ENCODE data around the gene MAP4K3. TPM values are rescaled to one million over a fixed set of nuclear protein-coding genes. Genes with fewer than 3 reads are reported as not detected.
"Not testable (repeated sequence)": the region's sequence is repeated elsewhere in the genome, so short reads cannot be mapped to it uniquely, and the experiment has no call there.

The MAP4K3 gene
- total RNA-seq, 1 experiment from 2014 or later, result 36.0 TPM

DNA sequence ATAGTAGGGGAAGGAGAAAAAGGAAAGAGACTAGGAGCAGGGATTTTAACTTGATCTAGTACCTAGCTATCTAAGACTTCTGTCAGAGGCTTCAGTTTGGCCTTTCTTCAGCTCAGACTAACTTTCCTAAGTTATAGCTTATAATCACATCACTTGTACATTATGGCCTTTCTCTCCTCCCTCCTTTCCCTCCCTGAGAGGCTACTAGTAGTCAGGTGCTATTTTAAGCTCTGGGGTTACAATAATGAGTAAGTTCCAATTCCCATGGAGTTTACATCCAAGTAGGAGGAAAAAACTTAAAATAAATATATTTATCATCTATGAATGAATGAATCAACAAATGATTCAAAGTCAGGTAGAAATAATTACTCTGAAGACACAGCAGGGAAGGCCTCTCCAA, 102.6 kb downstream of the MAP4K3 start:
- BruUV-seq (replicated peaks), result no TSS peak
- no peaks in the 10 kb centered on the region for H3K27me3 Mint-ChIP-seq (ENCODE audit: insufficient read depth, unreplicated experiment)
- no peaks in the 10 kb centered on the region for H3K4me1 Mint-ChIP-seq (ENCODE audit: insufficient read depth, unreplicated experiment)
- ChIA-PET POLR2A (interaction anchor here (1.2 kb wide), 1 partner anchor 9 kb away, joined by 3 read pairs; no protein-coding TSS in a partner anchor), CTCF (no interaction called here)
- intact Hi-C loops (cut with micrococcal nuclease), result no loop called here
- H3K4me3 Mint-ChIP-seq (ENCODE audit: unreplicated experiment), result no peak overlapping the region
- H3K9me3 Mint-ChIP-seq (ENCODE audit: unreplicated experiment), result no peaks in the 10 kb centered on the region
- no peak overlapping the region for H3K27ac Mint-ChIP-seq (ENCODE audit: low read depth, unreplicated experiment)
- peaks cover 20% of the 10 kb centered on the region for H3K36me3 Mint-ChIP-seq (ENCODE audit: insufficient read depth, unreplicated experiment)
- TF ChIP-seq CTCF (IDR thresholded peaks at IDR 0.05; ENCODE audit: unreplicated experiment), result no peak
- no peak for DNase-seq (ENCODE audit: unreplicated experiment)

GRCh38 chr2:39326644-39327043, 110.4 kb downstream of the MAP4K3 start:
- TF ChIP-seq CTCF (IDR thresholded peaks at IDR 0.05; ENCODE audit: unreplicated experiment), result no peak
- POLR2A ChIA-PET, result no interaction called here
- Mint-ChIP-seq H3K27me3 (ENCODE audit: insufficient read depth, unreplicated experiment) (no peaks in the 10 kb centered on the region), H3K4me1 (ENCODE audit: insufficient read depth, unreplicated experiment) (no peaks in the 10 kb centered on the region), H3K27ac (ENCODE audit: low read depth, unreplicated experiment) (no peak overlapping the region), H3K4me3 (ENCODE audit: unreplicated experiment) (no peak overlapping the region), H3K36me3 (ENCODE audit: insufficient read depth, unreplicated experiment) (peaks cover 32% of the 10 kb centered on the region), H3K9me3 (ENCODE audit: unreplicated experiment) (peaks cover 5% of the 10 kb centered on the region)
- intact Hi-C loops (cut with micrococcal nuclease), result no loop called here
- no peak for DNase-seq (ENCODE audit: unreplicated experiment)
- CTCF ChIA-PET, result no interaction called here
- no TSS peak for BruUV-seq (replicated peaks)

- Mint-ChIP-seq H3K4me3 (ENCODE audit: unreplicated experiment) (no peak overlapping the region), H3K9me3 (ENCODE audit: unreplicated experiment) (peaks cover 5% of the 10 kb centered on the region), H3K36me3 (ENCODE audit: insufficient read depth, unreplicated experiment) (peaks cover 29% of the 10 kb centered on the region), H3K4me1 (ENCODE audit: insufficient read depth, unreplicated experiment) (no peaks in the 10 kb centered on the region), H3K27ac (ENCODE audit: low read depth, unreplicated experiment) (no peak overlapping the region), H3K27me3 (ENCODE audit: insufficient read depth, unreplicated experiment) (no peaks in the 10 kb centered on the region)
- CTCF ChIA-PET, result no interaction called here
- POLR2A ChIA-PET, result interaction anchor here (1.0 kb wide), 1 partner anchor 8 kb away, joined by 3 read pairs; no protein-coding TSS in a partner anchor
- intact Hi-C loops (cut with micrococcal nuclease), result no loop called here
- no TSS peak for BruUV-seq (replicated peaks)
- TF ChIP-seq CTCF (IDR thresholded peaks at IDR 0.05; ENCODE audit: unreplicated experiment), result no peak
- no peak for DNase-seq (ENCODE audit: unreplicated experiment)
Measured at GRCh38 chr2:39325966-39326365, 111.1 kb downstream of the MAP4K3 start.

GRCh38 chr2:39321056-39322035, 115.7 kb downstream of the MAP4K3 start:
- H3K9me3 Mint-ChIP-seq (ENCODE audit: unreplicated experiment); BruUV-seq (replicated peaks); POLR2A ChIA-PET; H3K27ac Mint-ChIP-seq (ENCODE audit: low read depth, unreplicated experiment); H3K4me3 Mint-ChIP-seq (ENCODE audit: unreplicated experiment); H3K4me1 Mint-ChIP-seq (ENCODE audit: insufficient read depth, unreplicated experiment); intact Hi-C loops (cut with micrococcal nuclease); CTCF ChIA-PET; DNase-seq (ENCODE audit: unreplicated experiment); H3K27me3 Mint-ChIP-seq (ENCODE audit: insufficient read depth, unreplicated experiment): not testable (repeated sequence)
- H3K36me3 Mint-ChIP-seq (ENCODE audit: insufficient read depth, unreplicated experiment), result peaks cover 29% of the 10 kb centered on the region

Measured in MCF 10A (cell line).